Measurements from ENCODE around the gene PRKD2.
A peak's percentile ranks its signal among the peaks of the same experiment; 100 is the strongest.

The PRKD2 gene

GRCh38 chr19:46715975-46716671 lies 791 bp downstream of the PRKD2 start:
- no peaks in the 10 kb centered on the region for H3K27me3 ChIP-seq (ENCODE audit: insufficient read depth, low read length, poor library complexity)
- H3K79me2 ChIP-seq (ENCODE audit: insufficient read depth, low read length) = peaks cover 49% of the 10 kb centered on the region
- peak overlapping the region; percentile 90 for H3K4me2 ChIP-seq (ENCODE audit: insufficient read depth, low read length)
- peaks cover 42% of the 10 kb centered on the region for H3K36me3 ChIP-seq (ENCODE audit: insufficient read depth, low read length)
- peaks cover 46% of the 10 kb centered on the region for H4K20me1 ChIP-seq (ENCODE audit: insufficient read depth, low read length)
- peak overlapping the region; percentile 51; the same call in 1 of the 2 replicates for H2AFZ ChIP-seq (ENCODE audit: low read depth, low read length)
- DNase-seq = peak; percentile 38
- peak overlapping the region; percentile 95 for H3K9ac ChIP-seq (ENCODE audit: low read depth, low read length)
- no peaks in the 10 kb centered on the region for H3K9me3 ChIP-seq (ENCODE audit: insufficient read depth, low read length, severe bottlenecking)
- H3K4me1 ChIP-seq (ENCODE audit: insufficient read depth, low read length) = peaks cover 60% of the 10 kb centered on the region
- H3K27ac ChIP-seq (ENCODE audit: low read length) = peak overlapping the region; percentile 87
- H3K4me3 ChIP-seq (ENCODE audit: low read depth in 1 of 2, low read length in 2 of 2) = peak overlapping the region; percentile 76 to 95
- ATAC-seq (ENCODE audit: insufficient read depth, low read depth) = no peak
- TF ChIP-seq CTCF (IDR thresholded peaks at IDR 0.05; ENCODE audit: borderline replicate concordance, extremely low read depth, low read length, poor library complexity, severe bottlenecking) (peak; percentile 37), EZH2 (IDR thresholded peaks at IDR 0.05; ENCODE audit: borderline replicate concordance, low read depth, low read length, severe bottlenecking) (no peak)

- H4K20me1 ChIP-seq (ENCODE audit: insufficient read depth, low read length) = peaks cover 44% of the 10 kb centered on the region
- H3K4me2 ChIP-seq (ENCODE audit: insufficient read depth, low read length) = peak overlapping the region; percentile 90
- H3K36me3 ChIP-seq (ENCODE audit: insufficient read depth, low read length) = peaks cover 42% of the 10 kb centered on the region
- H3K9ac ChIP-seq (ENCODE audit: low read depth, low read length) = peak overlapping the region; percentile 95
- ATAC-seq (ENCODE audit: insufficient read depth, low read depth) (no peak), DNase-seq (peak; percentile 44)
- H2AFZ ChIP-seq (ENCODE audit: low read depth, low read length) = no peak overlapping the region
- H3K27ac ChIP-seq (ENCODE audit: low read length) = peak overlapping the region; percentile 87
- H3K4me1 ChIP-seq (ENCODE audit: insufficient read depth, low read length) = peaks cover 56% of the 10 kb centered on the region
- H3K4me3 ChIP-seq (ENCODE audit: low read depth in 1 of 2, low read length in 2 of 2) = peak overlapping the region; percentile 76 to 95
- H3K79me2 ChIP-seq (ENCODE audit: insufficient read depth, low read length) = peaks cover 53% of the 10 kb centered on the region
- H3K27me3 ChIP-seq (ENCODE audit: insufficient read depth, low read length, poor library complexity) = no peaks in the 10 kb centered on the region
- TF ChIP-seq CTCF (IDR thresholded peaks at IDR 0.05; ENCODE audit: borderline replicate concordance, extremely low read depth, low read length, poor library complexity, severe bottlenecking) (no peak), EZH2 (IDR thresholded peaks at IDR 0.05; ENCODE audit: borderline replicate concordance, low read depth, low read length, severe bottlenecking) (no peak)
- H3K9me3 ChIP-seq (ENCODE audit: insufficient read depth, low read length, severe bottlenecking) = no peaks in the 10 kb centered on the region
Measured at GRCh38 chr19:46715620-46715974, 1.3 kb downstream of the PRKD2 start.

GRCh38 chr19:46714444-46715106 lies 2.3 kb downstream of the PRKD2 start:
- Histone ChIP-seq H3K9ac (ENCODE audit: low read depth, low read length) (peak overlapping the region; percentile 95), H3K79me2 (ENCODE audit: insufficient read depth, low read length) (peaks cover 53% of the 10 kb centered on the region), H3K4me2 (ENCODE audit: insufficient read depth, low read length) (peak overlapping the region; percentile 90), H3K27ac (ENCODE audit: low read length) (peak overlapping the region; percentile 87), H3K4me1 (ENCODE audit: insufficient read depth, low read length) (peaks cover 50% of the 10 kb centered on the region), H3K9me3 (ENCODE audit: insufficient read depth, low read length, severe bottlenecking) (no peaks in the 10 kb centered on the region), H4K20me1 (ENCODE audit: insufficient read depth, low read length) (peaks cover 39% of the 10 kb centered on the region), H3K36me3 (ENCODE audit: insufficient read depth, low read length) (peaks cover 42% of the 10 kb centered on the region), H2AFZ (ENCODE audit: low read depth, low read length) (no peak overlapping the region), H3K27me3 (ENCODE audit: insufficient read depth, low read length, poor library complexity) (no peaks in the 10 kb centered on the region), H3K4me3 (ENCODE audit: low read depth in 1 of 2, low read length in 2 of 2) (peak overlapping the region; percentile 76 to 95)
- ATAC-seq (ENCODE audit: insufficient read depth, low read depth) (peak; percentile 25), DNase-seq (no peak)
- TF ChIP-seq EZH2 (IDR thresholded peaks at IDR 0.05; ENCODE audit: borderline replicate concordance, low read depth, low read length, severe bottlenecking) (no peak), CTCF (IDR thresholded peaks at IDR 0.05; ENCODE audit: borderline replicate concordance, extremely low read depth, low read length, poor library complexity, severe bottlenecking) (no peak)

All from DND-41 (cell line).